IMR-90 (cell line): ENCODE measurements around the gene RFTN1.

Experiments
- CEBPB ChIP-seq: IDR thresholded peaks from 2 replicates; pipeline ENCODE4 v1.6.1; 2012; ENCODE audit warnings: low read depth, low read length, improper control_type of control experiment
- FOS ChIP-seq: fragments of 150-350 bp; IDR thresholded peaks from 2 replicates; pipeline ENCODE4 v1.6.1; 2016; ENCODE audit warnings: low read depth, low read length
- MAZ ChIP-seq: IDR thresholded peaks from 2 replicates; pipeline ENCODE4 v1.6.1; 2012; ENCODE audit warnings: low read depth, mild to moderate bottlenecking, low read length, improper control_type of control experiment, moderate library complexity, borderline replicate concordance
- MXI1 ChIP-seq: IDR thresholded peaks from 2 replicates; pipeline ENCODE4 v1.6.1; 2012; ENCODE audit warnings: low read depth, mild to moderate bottlenecking, low read length, moderate library complexity, borderline replicate concordance
- POLR2A ChIP-seq: IDR thresholded peaks from 2 replicates; pipeline ENCODE4 v1.6.1; 2012; ENCODE audit warnings: mild to moderate bottlenecking, low read depth, low read length
- RAD21 ChIP-seq: IDR thresholded peaks from 2 replicates; pipeline ENCODE4 v1.6.1; 2012; ENCODE audit warnings: low read length, improper control_type of control experiment
- RCOR1 ChIP-seq: IDR thresholded peaks from 2 replicates; pipeline ENCODE4 v1.6.1; 2012; ENCODE audit warnings: mild to moderate bottlenecking, low read length, improper control_type of control experiment; ENCODE audit not compliant: insufficient replicate concordance
- TF ChIP-seq, protein P1 (sequence below): conservative IDR thresholded peaks from 2 replicates; pipeline ENCODE4 v1.5.1; 2012; ENCODE audit warnings: mild to moderate bottlenecking, low read depth, low read length, improper control_type of control experiment

DNA sequence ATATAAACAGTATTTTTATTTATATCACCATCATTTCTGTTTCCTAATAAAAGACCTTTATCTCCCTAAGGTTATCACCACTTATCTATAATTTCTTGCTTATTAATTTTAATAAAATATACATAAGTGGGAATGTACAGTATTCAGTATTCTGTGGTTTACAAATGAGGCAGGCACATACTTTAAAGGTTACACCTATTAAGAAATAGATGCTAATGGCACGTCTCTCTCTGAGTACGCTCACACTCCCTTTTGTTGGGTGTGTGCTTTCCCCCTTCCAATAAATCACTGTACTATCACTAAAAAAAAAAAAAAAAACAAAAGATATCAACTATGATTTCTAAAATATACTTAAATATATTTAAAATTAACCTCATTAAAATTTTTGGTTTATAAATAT, 239.6 kb downstream of the RFTN1 start:
- no peak for TF ChIP-seq RCOR1
- TF ChIP-seq, protein P1, sequence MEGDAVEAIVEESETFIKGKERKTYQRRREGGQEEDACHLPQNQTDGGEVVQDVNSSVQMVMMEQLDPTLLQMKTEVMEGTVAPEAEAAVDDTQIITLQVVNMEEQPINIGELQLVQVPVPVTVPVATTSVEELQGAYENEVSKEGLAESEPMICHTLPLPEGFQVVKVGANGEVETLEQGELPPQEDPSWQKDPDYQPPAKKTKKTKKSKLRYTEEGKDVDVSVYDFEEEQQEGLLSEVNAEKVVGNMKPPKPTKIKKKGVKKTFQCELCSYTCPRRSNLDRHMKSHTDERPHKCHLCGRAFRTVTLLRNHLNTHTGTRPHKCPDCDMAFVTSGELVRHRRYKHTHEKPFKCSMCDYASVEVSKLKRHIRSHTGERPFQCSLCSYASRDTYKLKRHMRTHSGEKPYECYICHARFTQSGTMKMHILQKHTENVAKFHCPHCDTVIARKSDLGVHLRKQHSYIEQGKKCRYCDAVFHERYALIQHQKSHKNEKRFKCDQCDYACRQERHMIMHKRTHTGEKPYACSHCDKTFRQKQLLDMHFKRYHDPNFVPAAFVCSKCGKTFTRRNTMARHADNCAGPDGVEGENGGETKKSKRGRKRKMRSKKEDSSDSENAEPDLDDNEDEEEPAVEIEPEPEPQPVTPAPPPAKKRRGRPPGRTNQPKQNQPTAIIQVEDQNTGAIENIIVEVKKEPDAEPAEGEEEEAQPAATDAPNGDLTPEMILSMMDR = no peak
- no peak for TF ChIP-seq POLR2A
- TF ChIP-seq MXI1 = no peak
- TF ChIP-seq MAZ = no peak
- no peak for TF ChIP-seq FOS
- no peak for TF ChIP-seq RAD21
- TF ChIP-seq CEBPB = no peak
